Measurements from ENCODE around the gene STXBP3. TPM values are rescaled to one million over a fixed set of nuclear protein-coding genes. Genes with fewer than 3 reads are reported as not detected.

The STXBP3 gene, protein sequence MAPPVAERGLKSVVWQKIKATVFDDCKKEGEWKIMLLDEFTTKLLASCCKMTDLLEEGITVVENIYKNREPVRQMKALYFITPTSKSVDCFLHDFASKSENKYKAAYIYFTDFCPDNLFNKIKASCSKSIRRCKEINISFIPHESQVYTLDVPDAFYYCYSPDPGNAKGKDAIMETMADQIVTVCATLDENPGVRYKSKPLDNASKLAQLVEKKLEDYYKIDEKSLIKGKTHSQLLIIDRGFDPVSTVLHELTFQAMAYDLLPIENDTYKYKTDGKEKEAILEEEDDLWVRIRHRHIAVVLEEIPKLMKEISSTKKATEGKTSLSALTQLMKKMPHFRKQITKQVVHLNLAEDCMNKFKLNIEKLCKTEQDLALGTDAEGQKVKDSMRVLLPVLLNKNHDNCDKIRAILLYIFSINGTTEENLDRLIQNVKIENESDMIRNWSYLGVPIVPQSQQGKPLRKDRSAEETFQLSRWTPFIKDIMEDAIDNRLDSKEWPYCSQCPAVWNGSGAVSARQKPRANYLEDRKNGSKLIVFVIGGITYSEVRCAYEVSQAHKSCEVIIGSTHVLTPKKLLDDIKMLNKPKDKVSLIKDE
- total RNA-seq (10 to 100 TPM; 28.9 to 33.0 TPM), polyA plus RNA-seq (10 to 100 TPM; 10.9 to 17.6 TPM)

DNA sequence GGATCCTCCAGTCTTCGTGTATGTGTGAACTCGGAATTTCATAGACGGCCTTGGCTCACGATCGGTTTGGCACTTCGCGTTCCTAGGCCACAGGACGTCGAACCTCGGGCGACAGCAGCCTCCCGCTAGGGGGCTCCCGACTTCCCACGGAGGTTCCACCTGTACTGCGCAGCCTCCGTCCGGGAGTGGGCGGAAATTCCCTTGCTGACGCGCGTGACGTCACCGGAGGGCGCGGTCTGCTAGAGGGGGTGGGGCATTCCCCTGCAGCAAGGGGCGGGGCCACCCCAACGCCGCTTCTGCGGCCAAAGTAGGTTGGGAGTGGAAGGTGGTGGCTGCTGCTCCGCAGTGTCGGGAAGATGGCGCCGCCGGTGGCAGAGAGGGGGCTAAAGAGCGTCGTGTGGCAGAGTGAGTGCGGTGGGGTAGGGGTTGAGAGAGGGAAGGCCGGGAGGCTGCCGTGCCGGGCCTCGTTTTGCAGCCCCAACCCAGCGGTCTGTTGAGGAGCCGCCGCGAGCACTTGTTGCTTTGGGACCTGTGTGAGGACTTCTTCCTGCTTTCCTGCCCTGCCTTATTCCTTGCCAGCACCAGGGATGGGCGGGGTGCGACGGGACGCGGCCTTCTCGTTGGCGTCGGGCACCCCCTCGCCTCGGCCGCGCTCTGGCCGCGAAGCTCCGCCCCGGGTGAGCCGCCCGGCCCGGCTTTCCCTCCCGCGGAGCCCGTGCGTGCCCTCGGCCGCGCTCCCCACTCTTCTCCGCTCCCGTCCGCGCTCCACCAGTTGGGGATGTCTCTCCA lies at the start of gene STXBP3:
TSS of gene STXBP3 (plus strand) at position 293 of the 789 bp plus-strand sequence. CDS start at position 357, 64 bp downstream.
- Histone ChIP-seq H3K9me3 (ENCODE audit: control insufficient read depth in 4 of 4, low read length in 3 of 4) (no peaks in the 10 kb centered on the region), H3K4me1 (ENCODE audit: control insufficient read depth in 4 of 4, insufficient read depth in 4 of 4, low read length in 3 of 4) (peaks cover 0 to 5% (median 2%) of the 10 kb centered on the region in 4 donors), H3K27me3 (ENCODE audit: control insufficient read depth in 4 of 4, insufficient read depth in 4 of 4, low read length in 3 of 4) (no peaks in the 10 kb centered on the region), H3K36me3 (ENCODE audit: control insufficient read depth in 4 of 4, insufficient read depth in 3 of 4, low read depth in 1 of 4, low read length in 3 of 4) (peaks cover 0 to 2% (median 0%) of the 10 kb centered on the region in 4 donors), H3K4me3 (ENCODE audit: low read depth in 1 of 3, low read length in 3 of 3) (peak within 1 kb of the TSS; percentile 77 to 89 (median 88)), H3K9ac (ENCODE audit: low read depth in 1 of 2, low read length in 2 of 2) (peak within 1 kb of the TSS; percentile 75 to 86), H3K27ac (ENCODE audit: low read depth in 1 of 2, low read length in 2 of 2) (peak within 1 kb of the TSS; percentile 93 to 98)
- under 1% methylated on average over 75 of the region's 75 CpGs for WGBS
- peak; percentile 100 for DNase-seq (ENCODE audit: low spot score)
- TF ChIP-seq FOXA1 (IDR thresholded peaks at IDR 0.05): no peak
- TF ChIP-seq HNF4A (conservative IDR thresholded peaks at IDR 0.05): peak; percentile 15 to 54
- peak in 1 of 2 donors; percentile 73 for TF ChIP-seq RXRA (IDR thresholded peaks at IDR 0.05)
- TF ChIP-seq TAF1 (conservative IDR thresholded peaks at IDR 0.05): peak; percentile 97
- no peak for TF ChIP-seq HNF4G (IDR thresholded peaks at IDR 0.05)
- TF ChIP-seq GABPA (IDR thresholded peaks at IDR 0.05 in 1 of 2, conservative IDR thresholded peaks at IDR 0.05 in 1 of 2): peak in 1 of 2 donors; percentile 81
- no peak for TF ChIP-seq ZBTB33 (IDR thresholded peaks at IDR 0.05)
- TF ChIP-seq SP1 (IDR thresholded peaks at IDR 0.05): peak; percentile 83
- TF ChIP-seq, protein P1, sequence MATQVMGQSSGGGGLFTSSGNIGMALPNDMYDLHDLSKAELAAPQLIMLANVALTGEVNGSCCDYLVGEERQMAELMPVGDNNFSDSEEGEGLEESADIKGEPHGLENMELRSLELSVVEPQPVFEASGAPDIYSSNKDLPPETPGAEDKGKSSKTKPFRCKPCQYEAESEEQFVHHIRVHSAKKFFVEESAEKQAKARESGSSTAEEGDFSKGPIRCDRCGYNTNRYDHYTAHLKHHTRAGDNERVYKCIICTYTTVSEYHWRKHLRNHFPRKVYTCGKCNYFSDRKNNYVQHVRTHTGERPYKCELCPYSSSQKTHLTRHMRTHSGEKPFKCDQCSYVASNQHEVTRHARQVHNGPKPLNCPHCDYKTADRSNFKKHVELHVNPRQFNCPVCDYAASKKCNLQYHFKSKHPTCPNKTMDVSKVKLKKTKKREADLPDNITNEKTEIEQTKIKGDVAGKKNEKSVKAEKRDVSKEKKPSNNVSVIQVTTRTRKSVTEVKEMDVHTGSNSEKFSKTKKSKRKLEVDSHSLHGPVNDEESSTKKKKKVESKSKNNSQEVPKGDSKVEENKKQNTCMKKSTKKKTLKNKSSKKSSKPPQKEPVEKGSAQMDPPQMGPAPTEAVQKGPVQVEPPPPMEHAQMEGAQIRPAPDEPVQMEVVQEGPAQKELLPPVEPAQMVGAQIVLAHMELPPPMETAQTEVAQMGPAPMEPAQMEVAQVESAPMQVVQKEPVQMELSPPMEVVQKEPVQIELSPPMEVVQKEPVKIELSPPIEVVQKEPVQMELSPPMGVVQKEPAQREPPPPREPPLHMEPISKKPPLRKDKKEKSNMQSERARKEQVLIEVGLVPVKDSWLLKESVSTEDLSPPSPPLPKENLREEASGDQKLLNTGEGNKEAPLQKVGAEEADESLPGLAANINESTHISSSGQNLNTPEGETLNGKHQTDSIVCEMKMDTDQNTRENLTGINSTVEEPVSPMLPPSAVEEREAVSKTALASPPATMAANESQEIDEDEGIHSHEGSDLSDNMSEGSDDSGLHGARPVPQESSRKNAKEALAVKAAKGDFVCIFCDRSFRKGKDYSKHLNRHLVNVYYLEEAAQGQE (IDR thresholded peaks at IDR 0.05): peak; percentile 92
- TF ChIP-seq RAD21 (IDR thresholded peaks at IDR 0.05): peak; percentile 63 to 77
- peak; percentile 91 for TF ChIP-seq EGR1 (IDR thresholded peaks at IDR 0.05; ENCODE audit: low read depth in 2 of 2)
- TF ChIP-seq, protein P2, sequence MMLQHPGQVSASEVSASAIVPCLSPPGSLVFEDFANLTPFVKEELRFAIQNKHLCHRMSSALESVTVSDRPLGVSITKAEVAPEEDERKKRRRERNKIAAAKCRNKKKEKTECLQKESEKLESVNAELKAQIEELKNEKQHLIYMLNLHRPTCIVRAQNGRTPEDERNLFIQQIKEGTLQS (IDR thresholded peaks at IDR 0.05): no peak
- TF ChIP-seq YY1 (IDR thresholded peaks at IDR 0.05): peak; percentile 96
- TF ChIP-seq, protein P3, sequence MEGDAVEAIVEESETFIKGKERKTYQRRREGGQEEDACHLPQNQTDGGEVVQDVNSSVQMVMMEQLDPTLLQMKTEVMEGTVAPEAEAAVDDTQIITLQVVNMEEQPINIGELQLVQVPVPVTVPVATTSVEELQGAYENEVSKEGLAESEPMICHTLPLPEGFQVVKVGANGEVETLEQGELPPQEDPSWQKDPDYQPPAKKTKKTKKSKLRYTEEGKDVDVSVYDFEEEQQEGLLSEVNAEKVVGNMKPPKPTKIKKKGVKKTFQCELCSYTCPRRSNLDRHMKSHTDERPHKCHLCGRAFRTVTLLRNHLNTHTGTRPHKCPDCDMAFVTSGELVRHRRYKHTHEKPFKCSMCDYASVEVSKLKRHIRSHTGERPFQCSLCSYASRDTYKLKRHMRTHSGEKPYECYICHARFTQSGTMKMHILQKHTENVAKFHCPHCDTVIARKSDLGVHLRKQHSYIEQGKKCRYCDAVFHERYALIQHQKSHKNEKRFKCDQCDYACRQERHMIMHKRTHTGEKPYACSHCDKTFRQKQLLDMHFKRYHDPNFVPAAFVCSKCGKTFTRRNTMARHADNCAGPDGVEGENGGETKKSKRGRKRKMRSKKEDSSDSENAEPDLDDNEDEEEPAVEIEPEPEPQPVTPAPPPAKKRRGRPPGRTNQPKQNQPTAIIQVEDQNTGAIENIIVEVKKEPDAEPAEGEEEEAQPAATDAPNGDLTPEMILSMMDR (IDR thresholded peaks at IDR 0.05; ENCODE audit: low read depth, low read length, missing input control): peak; percentile 93
- peak in 1 of 2 donors; percentile 50 for TF ChIP-seq JUND (IDR thresholded peaks at IDR 0.05)

All from liver (tissue), 9 donors.